Adrenal gland (tissue), 5 donors: ENCODE measurements around the gene GMNN.

Experiments used
- POLR2A ChIP-seq, 2 donors: fragments of 450-650 bp; IDR thresholded peaks; one replicate each; pipeline ENCODE4 v1.6.1; 2017; ENCODE audit warnings: antibody characterized with exemption in 2 of 2, mild to moderate bottlenecking in 2 of 2, moderate library complexity in 1 of 2
- TF ChIP-seq, protein P1 (sequence below), 6 experiments: fragments of 450-650 bp in 4 of 6; fragments of 200-600 bp in 2 of 6; sonication (generic) in 1 of 6; IDR thresholded peaks; 1 replicate in 5 of 6; 2 replicates in 1 of 6; pipeline versions ENCODE4 v1.5.1 to v1.8.0; 2016 to 2021; ENCODE audit warnings: antibody characterized with exemption in 6 of 6, mild to moderate bottlenecking in 2 of 6, moderate library complexity in 1 of 6
- donor health status: DM: no; HTN: no; CAD: no.

DNA sequence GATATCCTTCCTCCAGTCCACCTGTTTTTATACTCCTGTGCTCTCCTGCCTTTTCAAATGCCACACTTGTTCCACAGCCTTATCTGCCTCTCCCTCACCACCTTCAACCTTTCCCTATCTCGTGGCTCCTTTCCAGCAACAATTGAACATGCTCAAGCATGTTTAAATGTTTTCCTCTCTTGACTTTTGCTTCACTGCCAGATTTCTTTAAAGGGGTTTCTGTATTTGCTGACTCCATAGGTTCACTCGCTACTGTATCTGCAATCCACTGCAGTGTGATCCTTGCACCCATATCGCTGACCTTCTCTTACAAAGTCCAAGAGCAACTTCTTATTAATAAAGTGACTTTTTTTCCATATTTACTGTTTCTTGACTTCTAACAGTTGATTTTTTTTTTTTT, 11.2 kb upstream of the GMNN start:
- no peak for TF ChIP-seq POLR2A (IDR thresholded peaks at IDR 0.05)
- TF ChIP-seq, protein P1, sequence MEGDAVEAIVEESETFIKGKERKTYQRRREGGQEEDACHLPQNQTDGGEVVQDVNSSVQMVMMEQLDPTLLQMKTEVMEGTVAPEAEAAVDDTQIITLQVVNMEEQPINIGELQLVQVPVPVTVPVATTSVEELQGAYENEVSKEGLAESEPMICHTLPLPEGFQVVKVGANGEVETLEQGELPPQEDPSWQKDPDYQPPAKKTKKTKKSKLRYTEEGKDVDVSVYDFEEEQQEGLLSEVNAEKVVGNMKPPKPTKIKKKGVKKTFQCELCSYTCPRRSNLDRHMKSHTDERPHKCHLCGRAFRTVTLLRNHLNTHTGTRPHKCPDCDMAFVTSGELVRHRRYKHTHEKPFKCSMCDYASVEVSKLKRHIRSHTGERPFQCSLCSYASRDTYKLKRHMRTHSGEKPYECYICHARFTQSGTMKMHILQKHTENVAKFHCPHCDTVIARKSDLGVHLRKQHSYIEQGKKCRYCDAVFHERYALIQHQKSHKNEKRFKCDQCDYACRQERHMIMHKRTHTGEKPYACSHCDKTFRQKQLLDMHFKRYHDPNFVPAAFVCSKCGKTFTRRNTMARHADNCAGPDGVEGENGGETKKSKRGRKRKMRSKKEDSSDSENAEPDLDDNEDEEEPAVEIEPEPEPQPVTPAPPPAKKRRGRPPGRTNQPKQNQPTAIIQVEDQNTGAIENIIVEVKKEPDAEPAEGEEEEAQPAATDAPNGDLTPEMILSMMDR (IDR thresholded peaks at IDR 0.05), result no peak
